ENCODE results near the gene CRYBA4. TPM values are rescaled to one million over a fixed set of nuclear protein-coding genes. Genes with fewer than 3 reads are reported as not detected.

Gene CRYBA4
- not detected in 2 replicates for polyA plus RNA-seq (2012; rRNA removed)
- polyA plus RNA-seq (2012; cell fraction: cytosol; rRNA removed), result not detected in 2 replicates
- polyA plus RNA-seq (2012; cell fraction: nucleus; rRNA removed), result not detected in 2 replicates

- H3K36me3 ChIP-seq (replicated peaks in 1 of 2; ENCODE audit: control insufficient read depth in 1 of 2, insufficient read depth in 2 of 2, low read length in 1 of 2), result no peaks in the 10 kb centered on the region
- no peaks in the 10 kb centered on the region; the same call in 1 of the 2 replicates for H3K27me3 ChIP-seq (ENCODE audit: insufficient read depth)
- CTCF ChIA-PET, result interaction anchor here (1.0 kb wide), 1 partner anchor 32 kb away, joined by 3 read pairs; the partner anchor contains the start of gene TPST2
- TF ChIP-seq, protein P1, sequence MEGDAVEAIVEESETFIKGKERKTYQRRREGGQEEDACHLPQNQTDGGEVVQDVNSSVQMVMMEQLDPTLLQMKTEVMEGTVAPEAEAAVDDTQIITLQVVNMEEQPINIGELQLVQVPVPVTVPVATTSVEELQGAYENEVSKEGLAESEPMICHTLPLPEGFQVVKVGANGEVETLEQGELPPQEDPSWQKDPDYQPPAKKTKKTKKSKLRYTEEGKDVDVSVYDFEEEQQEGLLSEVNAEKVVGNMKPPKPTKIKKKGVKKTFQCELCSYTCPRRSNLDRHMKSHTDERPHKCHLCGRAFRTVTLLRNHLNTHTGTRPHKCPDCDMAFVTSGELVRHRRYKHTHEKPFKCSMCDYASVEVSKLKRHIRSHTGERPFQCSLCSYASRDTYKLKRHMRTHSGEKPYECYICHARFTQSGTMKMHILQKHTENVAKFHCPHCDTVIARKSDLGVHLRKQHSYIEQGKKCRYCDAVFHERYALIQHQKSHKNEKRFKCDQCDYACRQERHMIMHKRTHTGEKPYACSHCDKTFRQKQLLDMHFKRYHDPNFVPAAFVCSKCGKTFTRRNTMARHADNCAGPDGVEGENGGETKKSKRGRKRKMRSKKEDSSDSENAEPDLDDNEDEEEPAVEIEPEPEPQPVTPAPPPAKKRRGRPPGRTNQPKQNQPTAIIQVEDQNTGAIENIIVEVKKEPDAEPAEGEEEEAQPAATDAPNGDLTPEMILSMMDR (IDR thresholded peaks at IDR 0.05), result no peak
- no peak for TF ChIP-seq FOXJ3 (CRISPR knock-in tag; IDR thresholded peaks at IDR 0.05)
- TF ChIP-seq JUND (IDR thresholded peaks at IDR 0.05), result no peak
- TF ChIP-seq TCF12 (IDR thresholded peaks at IDR 0.05), result no peak
- TF ChIP-seq, protein P2, sequence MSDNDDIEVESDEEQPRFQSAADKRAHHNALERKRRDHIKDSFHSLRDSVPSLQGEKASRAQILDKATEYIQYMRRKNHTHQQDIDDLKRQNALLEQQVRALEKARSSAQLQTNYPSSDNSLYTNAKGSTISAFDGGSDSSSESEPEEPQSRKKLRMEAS (IDR thresholded peaks at IDR 0.05; ENCODE audit: low read depth), result no peak
- TF ChIP-seq, protein P3, sequence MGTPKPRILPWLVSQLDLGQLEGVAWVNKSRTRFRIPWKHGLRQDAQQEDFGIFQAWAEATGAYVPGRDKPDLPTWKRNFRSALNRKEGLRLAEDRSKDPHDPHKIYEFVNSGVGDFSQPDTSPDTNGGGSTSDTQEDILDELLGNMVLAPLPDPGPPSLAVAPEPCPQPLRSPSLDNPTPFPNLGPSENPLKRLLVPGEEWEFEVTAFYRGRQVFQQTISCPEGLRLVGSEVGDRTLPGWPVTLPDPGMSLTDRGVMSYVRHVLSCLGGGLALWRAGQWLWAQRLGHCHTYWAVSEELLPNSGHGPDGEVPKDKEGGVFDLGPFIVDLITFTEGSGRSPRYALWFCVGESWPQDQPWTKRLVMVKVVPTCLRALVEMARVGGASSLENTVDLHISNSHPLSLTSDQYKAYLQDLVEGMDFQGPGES (IDR thresholded peaks at IDR 0.05; ENCODE audit: low read depth, low read length), result no peak
- no peak for TF ChIP-seq MEF2A (IDR thresholded peaks at IDR 0.05; ENCODE audit: borderline replicate concordance, low read depth)
- no peak for TF ChIP-seq TEAD4 (IDR thresholded peaks at IDR 0.05; ENCODE audit: borderline replicate concordance, insufficient read depth)
- TF ChIP-seq, protein P4, sequence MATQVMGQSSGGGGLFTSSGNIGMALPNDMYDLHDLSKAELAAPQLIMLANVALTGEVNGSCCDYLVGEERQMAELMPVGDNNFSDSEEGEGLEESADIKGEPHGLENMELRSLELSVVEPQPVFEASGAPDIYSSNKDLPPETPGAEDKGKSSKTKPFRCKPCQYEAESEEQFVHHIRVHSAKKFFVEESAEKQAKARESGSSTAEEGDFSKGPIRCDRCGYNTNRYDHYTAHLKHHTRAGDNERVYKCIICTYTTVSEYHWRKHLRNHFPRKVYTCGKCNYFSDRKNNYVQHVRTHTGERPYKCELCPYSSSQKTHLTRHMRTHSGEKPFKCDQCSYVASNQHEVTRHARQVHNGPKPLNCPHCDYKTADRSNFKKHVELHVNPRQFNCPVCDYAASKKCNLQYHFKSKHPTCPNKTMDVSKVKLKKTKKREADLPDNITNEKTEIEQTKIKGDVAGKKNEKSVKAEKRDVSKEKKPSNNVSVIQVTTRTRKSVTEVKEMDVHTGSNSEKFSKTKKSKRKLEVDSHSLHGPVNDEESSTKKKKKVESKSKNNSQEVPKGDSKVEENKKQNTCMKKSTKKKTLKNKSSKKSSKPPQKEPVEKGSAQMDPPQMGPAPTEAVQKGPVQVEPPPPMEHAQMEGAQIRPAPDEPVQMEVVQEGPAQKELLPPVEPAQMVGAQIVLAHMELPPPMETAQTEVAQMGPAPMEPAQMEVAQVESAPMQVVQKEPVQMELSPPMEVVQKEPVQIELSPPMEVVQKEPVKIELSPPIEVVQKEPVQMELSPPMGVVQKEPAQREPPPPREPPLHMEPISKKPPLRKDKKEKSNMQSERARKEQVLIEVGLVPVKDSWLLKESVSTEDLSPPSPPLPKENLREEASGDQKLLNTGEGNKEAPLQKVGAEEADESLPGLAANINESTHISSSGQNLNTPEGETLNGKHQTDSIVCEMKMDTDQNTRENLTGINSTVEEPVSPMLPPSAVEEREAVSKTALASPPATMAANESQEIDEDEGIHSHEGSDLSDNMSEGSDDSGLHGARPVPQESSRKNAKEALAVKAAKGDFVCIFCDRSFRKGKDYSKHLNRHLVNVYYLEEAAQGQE (IDR thresholded peaks at IDR 0.05; ENCODE audit: low read depth, low read length), result no peak
- no peak for TF ChIP-seq GATA2 (CRISPR knock-in tag; IDR thresholded peaks at IDR 0.05)
- no peak for TF ChIP-seq CHD2 (IDR thresholded peaks at IDR 0.05; ENCODE audit: low read length, partially characterized antibody)
- TF ChIP-seq SIN3A (IDR thresholded peaks at IDR 0.05; ENCODE audit: borderline replicate concordance, low read depth, low read length), result no peak
- no peak for TF ChIP-seq NRF1 (IDR thresholded peaks at IDR 0.05; ENCODE audit: low read depth, low read length)
- TF ChIP-seq ELF1 (IDR thresholded peaks at IDR 0.05), result no peak
- no peak for TF ChIP-seq EZH2phosphoT487 (IDR thresholded peaks at IDR 0.05; ENCODE audit: borderline replicate concordance, low read depth)
- no peak for TF ChIP-seq YY1 (IDR thresholded peaks at IDR 0.05; ENCODE audit: low read depth)
- TF ChIP-seq RXRA (IDR thresholded peaks at IDR 0.05; ENCODE audit: borderline replicate concordance, low read depth), result no peak
- TF ChIP-seq, protein P5, sequence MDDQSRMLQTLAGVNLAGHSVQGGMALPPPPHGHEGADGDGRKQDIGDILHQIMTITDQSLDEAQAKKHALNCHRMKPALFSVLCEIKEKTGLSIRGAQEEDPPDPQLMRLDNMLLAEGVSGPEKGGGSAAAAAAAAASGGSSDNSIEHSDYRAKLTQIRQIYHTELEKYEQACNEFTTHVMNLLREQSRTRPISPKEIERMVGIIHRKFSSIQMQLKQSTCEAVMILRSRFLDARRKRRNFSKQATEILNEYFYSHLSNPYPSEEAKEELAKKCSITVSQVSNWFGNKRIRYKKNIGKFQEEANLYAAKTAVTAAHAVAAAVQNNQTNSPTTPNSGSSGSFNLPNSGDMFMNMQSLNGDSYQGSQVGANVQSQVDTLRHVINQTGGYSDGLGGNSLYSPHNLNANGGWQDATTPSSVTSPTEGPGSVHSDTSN (IDR thresholded peaks at IDR 0.05), result no peak
- TF ChIP-seq RFX5 (IDR thresholded peaks at IDR 0.05; ENCODE audit: low read length), result no peak
- no peak within 1 kb of the TSS for H3K4me3 ChIP-seq (ENCODE audit: low read depth in 2 of 2, low read length in 1 of 2)
- H4K20me1 ChIP-seq (ENCODE audit: insufficient read depth), result no peaks in the 10 kb centered on the region
- H3F3A ChIP-seq (replicated peaks; ENCODE audit: insufficient read depth), result no peaks in the 10 kb centered on the region
- POLR2A ChIA-PET, result no interaction called here
- 62% methylated on average over 5 of the region's 7 CpGs for WGBS (ENCODE audit: low lambda C conversion rate)
- DNase-seq, result no peak
- H3K4me1 ChIP-seq (ENCODE audit: control insufficient read depth in 1 of 2, insufficient read depth in 2 of 2, low read depth in 1 of 2, low read length in 1 of 2), result peaks cover 0 to 19% of the 10 kb centered on the region in 2 experiments; a peak in 3 of 4 replicates
- no peak within 1 kb of the TSS for H3K9ac ChIP-seq
- no peaks in the 10 kb centered on the region for H3K9me3 ChIP-seq
- no peaks in the 10 kb centered on the region for H3K9me2 ChIP-seq
- no peaks in the 10 kb centered on the region for H3K79me2 ChIP-seq (ENCODE audit: insufficient read depth)
- no peak within 1 kb of the TSS for H3K4me2 ChIP-seq
- no peak within 1 kb of the TSS for H2AFZ ChIP-seq (ENCODE audit: low read depth)
- no peak within 1 kb of the TSS for H3K27ac ChIP-seq (ENCODE audit: low read depth in 2 of 2, low read length in 1 of 2)
These were observed at the start of gene CRYBA4 for GRCh38 chr22:26621663-26622062. Gene CRYBA4 (plus strand): TSS chr22:26621963. CDS start chr22:26622597, 634 bp downstream.
